Fibroblast of skin of left biceps (primary cell): ENCODE results near the gene ARHGEF12.

Experiments used
- DNase-seq, 2 experiments: peaks; one replicate each; pipeline ENCODE4 v3.0.0-alpha.2; 2013; ENCODE audit warnings: low read depth in 2 of 2

ARHGEF12 gene

GRCh38 chr11:120516461-120517389, 180.5 kb downstream of the ARHGEF12 start:
- no peak for DNase-seq

GRCh38 chr11:120517390-120517761, 181.2 kb downstream of the ARHGEF12 start:
- DNase-seq = no peak

- DNase-seq = no peak
Observed at GRCh38 chr11:120517801-120518291, 181.6 kb downstream of the ARHGEF12 start.

GRCh38 chr11:120518356-120518755, 182.1 kb downstream of the ARHGEF12 start:
- no peak for DNase-seq

- DNase-seq = no peak
Observed at GRCh38 chr11:120519474-120519873, 183.3 kb downstream of the ARHGEF12 start.

- no peak for DNase-seq
Observed at GRCh38 chr11:120520091-120520822, 184.0 kb downstream of the ARHGEF12 start.

GRCh38 chr11:120521176-120521575, 185.0 kb downstream of the ARHGEF12 start:
- DNase-seq = no peak

- DNase-seq = no peak
Observed at GRCh38 chr11:120522021-120522420, 185.8 kb downstream of the ARHGEF12 start.

- DNase-seq = no peak
Observed at GRCh38 chr11:120522736-120523135, 186.5 kb downstream of the ARHGEF12 start.

- DNase-seq = no peak
Observed at GRCh38 chr11:120523196-120523595, 187.0 kb downstream of the ARHGEF12 start.

GRCh38 chr11:120524536-120525085, 188.4 kb downstream of the ARHGEF12 start:
- no peak for DNase-seq

- DNase-seq = no peak
Observed at GRCh38 chr11:120525261-120526171, 189.3 kb downstream of the ARHGEF12 start.

GRCh38 chr11:120526241-120526640, 190.0 kb downstream of the ARHGEF12 start:
- no peak for DNase-seq

GRCh38 chr11:120527111-120527761, 191.0 kb downstream of the ARHGEF12 start:
- DNase-seq = no peak

GRCh38 chr11:120528749-120529148, 192.5 kb downstream of the ARHGEF12 start:
- no peak for DNase-seq

GRCh38 chr11:120529214-120529613, 193.0 kb downstream of the ARHGEF12 start:
- no peak for DNase-seq

- DNase-seq = no peak
Observed at GRCh38 chr11:120529911-120530310, 193.7 kb downstream of the ARHGEF12 start.

GRCh38 chr11:120532082-120532831, 196.0 kb downstream of the ARHGEF12 start:
- no peak for DNase-seq

GRCh38 chr11:120532832-120533196, 196.6 kb downstream of the ARHGEF12 start:
- DNase-seq = no peak
